ENCODE data around the gene ZC3HAV1L. TPM values are rescaled to one million over a fixed set of nuclear protein-coding genes. Genes with fewer than 3 reads are reported as not detected.

ZC3HAV1L gene
- total and polyA plus RNA-seq, 2 experiments from 2014 or later = 6.0 to 23.5 TPM

DNA sequence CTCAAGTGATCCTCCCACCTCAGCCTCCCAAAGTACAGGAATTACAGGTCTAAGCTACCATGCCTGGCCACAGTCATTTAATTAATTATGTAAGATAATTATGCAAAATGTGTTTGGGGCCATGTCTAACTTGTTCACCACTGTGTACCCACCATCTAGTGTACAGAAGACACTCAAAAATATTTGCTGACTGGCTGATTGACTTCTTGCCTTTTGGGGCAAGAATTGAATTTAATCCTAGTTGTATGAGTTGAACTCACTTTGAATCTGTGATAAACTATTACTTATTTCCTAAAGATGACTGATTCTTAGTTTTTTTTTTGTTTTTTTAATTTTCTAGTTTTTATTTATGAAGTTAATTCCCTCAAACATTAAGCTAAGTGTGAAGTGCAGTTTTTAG is 15.8 kb upstream of the ZC3HAV1L start:
- Histone ChIP-seq H3K36me3 (no peaks in the 10 kb centered on the region), H3K27ac (no peak overlapping the region), H3K9me3 (ENCODE audit: low read depth) (no peaks in the 10 kb centered on the region), H3K4me1 (ENCODE audit: low read depth) (no peaks in the 10 kb centered on the region), H3K27me3 (no peaks in the 10 kb centered on the region), H3K4me3 (no peak overlapping the region)
- TF ChIP-seq, protein P1, sequence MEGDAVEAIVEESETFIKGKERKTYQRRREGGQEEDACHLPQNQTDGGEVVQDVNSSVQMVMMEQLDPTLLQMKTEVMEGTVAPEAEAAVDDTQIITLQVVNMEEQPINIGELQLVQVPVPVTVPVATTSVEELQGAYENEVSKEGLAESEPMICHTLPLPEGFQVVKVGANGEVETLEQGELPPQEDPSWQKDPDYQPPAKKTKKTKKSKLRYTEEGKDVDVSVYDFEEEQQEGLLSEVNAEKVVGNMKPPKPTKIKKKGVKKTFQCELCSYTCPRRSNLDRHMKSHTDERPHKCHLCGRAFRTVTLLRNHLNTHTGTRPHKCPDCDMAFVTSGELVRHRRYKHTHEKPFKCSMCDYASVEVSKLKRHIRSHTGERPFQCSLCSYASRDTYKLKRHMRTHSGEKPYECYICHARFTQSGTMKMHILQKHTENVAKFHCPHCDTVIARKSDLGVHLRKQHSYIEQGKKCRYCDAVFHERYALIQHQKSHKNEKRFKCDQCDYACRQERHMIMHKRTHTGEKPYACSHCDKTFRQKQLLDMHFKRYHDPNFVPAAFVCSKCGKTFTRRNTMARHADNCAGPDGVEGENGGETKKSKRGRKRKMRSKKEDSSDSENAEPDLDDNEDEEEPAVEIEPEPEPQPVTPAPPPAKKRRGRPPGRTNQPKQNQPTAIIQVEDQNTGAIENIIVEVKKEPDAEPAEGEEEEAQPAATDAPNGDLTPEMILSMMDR (IDR thresholded peaks at IDR 0.05; ENCODE audit: low read depth, low read length) = no peak
- no peak for DNase-seq (ENCODE audit: low read depth in 1 of 2, low spot score in 1 of 2)

DNA sequence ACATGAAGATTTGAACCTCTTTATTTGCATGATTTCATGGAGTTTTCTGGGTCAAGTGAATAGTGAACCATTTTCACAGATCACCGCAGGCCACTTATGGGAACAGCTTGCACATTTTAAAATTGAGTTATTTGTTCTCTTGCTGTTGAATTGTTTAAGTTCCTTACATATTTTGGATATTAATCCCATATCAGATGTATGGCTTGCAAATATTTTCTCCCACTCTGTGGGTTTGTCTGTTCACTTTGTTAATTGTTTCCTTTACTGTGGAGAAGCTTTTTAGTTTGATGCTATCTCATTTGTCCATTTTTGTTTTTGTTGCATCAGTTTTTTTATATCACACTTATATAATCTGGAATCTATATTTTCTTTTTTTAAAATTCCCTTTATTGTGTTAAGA is 14.1 kb upstream of the ZC3HAV1L start:
- no peak for DNase-seq (ENCODE audit: low read depth in 1 of 2, low spot score in 1 of 2)
- Histone ChIP-seq H3K27ac (no peak overlapping the region), H3K27me3 (no peaks in the 10 kb centered on the region), H3K4me1 (ENCODE audit: low read depth) (no peaks in the 10 kb centered on the region), H3K4me3 (no peak overlapping the region), H3K9me3 (ENCODE audit: low read depth) (no peaks in the 10 kb centered on the region), H3K36me3 (no peaks in the 10 kb centered on the region)
- TF ChIP-seq, protein P1 (IDR thresholded peaks at IDR 0.05; ENCODE audit: low read depth, low read length) = no peak

DNA sequence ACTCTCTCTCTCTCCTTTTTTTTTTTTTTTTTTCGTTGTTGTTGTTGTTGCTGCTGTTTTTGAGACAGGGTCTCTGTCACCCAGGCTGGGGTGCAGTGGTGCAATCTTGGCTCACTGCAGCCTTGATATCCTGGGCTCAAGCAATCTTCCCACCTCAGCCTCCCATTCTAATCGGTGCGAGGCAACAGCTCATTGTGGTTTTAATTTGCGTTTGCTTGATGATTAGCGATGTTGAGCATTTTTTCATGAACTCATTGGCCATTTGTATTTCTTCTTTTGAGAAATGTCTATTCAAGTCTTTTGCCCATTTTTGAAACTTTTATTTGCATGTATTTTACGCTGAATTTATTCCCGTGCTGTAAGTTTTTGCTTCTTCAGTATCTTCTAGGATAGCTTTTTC is 13.3 kb upstream of the ZC3HAV1L start:
- Histone ChIP-seq H3K9me3 (ENCODE audit: low read depth) (no peaks in the 10 kb centered on the region), H3K4me3 (no peak overlapping the region), H3K27ac (no peak overlapping the region), H3K36me3 (no peaks in the 10 kb centered on the region), H3K27me3 (no peaks in the 10 kb centered on the region), H3K4me1 (ENCODE audit: low read depth) (no peaks in the 10 kb centered on the region)
- TF ChIP-seq, protein P1 (IDR thresholded peaks at IDR 0.05; ENCODE audit: low read depth, low read length) = no peak
- no peak for DNase-seq (ENCODE audit: low read depth in 1 of 2, low spot score in 1 of 2)

DNA sequence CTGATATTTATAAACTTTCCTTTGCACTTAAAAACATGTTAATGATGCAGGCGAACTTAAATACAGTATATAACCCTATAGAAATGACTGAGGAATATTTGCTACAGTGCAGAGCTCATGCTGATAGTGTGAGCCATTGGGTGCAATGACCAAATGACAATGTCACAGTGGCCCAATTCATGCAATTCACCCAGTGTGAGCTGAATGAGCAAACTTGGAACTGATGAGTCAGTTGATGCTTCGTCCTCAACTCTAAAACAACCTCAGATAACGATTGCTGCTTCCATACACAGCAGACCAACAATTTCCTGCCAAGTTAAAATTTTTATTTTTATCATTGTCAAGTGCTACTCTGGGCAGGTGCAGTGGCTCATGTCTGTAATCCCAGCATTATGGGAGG is 12.1 kb upstream of the ZC3HAV1L start:
- H3K4me1 ChIP-seq (ENCODE audit: low read depth) = no peaks in the 10 kb centered on the region
- no peak for DNase-seq (ENCODE audit: low read depth in 1 of 2, low spot score in 1 of 2)
- no peak overlapping the region for H3K4me3 ChIP-seq
- no peaks in the 10 kb centered on the region for H3K9me3 ChIP-seq (ENCODE audit: low read depth)
- TF ChIP-seq, protein P1 (IDR thresholded peaks at IDR 0.05; ENCODE audit: low read depth, low read length) = no peak
- no peaks in the 10 kb centered on the region for H3K36me3 ChIP-seq
- no peaks in the 10 kb centered on the region for H3K27me3 ChIP-seq
- no peak overlapping the region for H3K27ac ChIP-seq

DNA sequence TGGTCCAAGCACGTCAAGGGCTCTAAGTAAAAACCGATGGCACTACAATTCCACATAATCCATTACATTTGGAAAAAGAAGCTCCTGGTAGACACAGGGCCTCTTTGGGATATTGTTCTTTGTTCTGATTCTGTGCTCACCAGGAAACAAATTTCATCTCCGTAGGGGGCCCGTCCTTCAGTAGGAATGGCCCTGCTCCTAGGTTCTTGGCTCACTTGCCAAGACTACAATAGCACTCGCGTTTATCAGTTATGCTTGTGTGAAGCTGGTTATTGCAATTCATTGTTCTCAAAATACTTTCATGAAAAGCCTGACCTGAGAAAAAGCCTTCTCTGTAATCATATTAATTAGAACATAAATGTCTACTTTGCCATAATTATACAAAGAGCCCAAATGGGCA is 10.3 kb upstream of the ZC3HAV1L start:
- H3K4me3 ChIP-seq = no peak overlapping the region
- TF ChIP-seq, protein P1 (IDR thresholded peaks at IDR 0.05; ENCODE audit: low read depth, low read length) = no peak
- H3K4me1 ChIP-seq (ENCODE audit: low read depth) = no peaks in the 10 kb centered on the region
- H3K27ac ChIP-seq = no peak overlapping the region
- H3K9me3 ChIP-seq (ENCODE audit: low read depth) = no peaks in the 10 kb centered on the region
- H3K27me3 ChIP-seq = no peaks in the 10 kb centered on the region
- no peaks in the 10 kb centered on the region for H3K36me3 ChIP-seq
- no peak for DNase-seq (ENCODE audit: low read depth in 1 of 2, low spot score in 1 of 2)

Measured in cardiac muscle cell (in vitro differentiated cells and primary cell).